Motor neuron (in vitro differentiated cells): Measurements from ENCODE around the gene PDP2. TPM values are rescaled to one million over a fixed set of nuclear protein-coding genes. Genes with fewer than 3 reads are reported as not detected.

ENCODE experiments used
- total RNA-seq, 8 experiments: library from RNA; unstranded; fragments of 300-600 nt; gene quantifications; 2 replicates each; pipeline versions ENCODE4 v1.2.3 to v1.2.4, GENCODE V29; 2022

The PDP2 gene
- total RNA-seq, 8 experiments from 2014 or later, result 4.3 to 19.0 (median 8.5) TPM

Other genes starting within 250 kb of the PDP2 start
- gene CMTM4, start 183.8 kb upstream of the PDP2 start, total RNA-seq, result 10 to 100 TPM in 6 of 8 experiments, 1 to 10 TPM in 2; 8.3 to 45.3 (median 12.3) TPM
- 100 to 1,000 TPM in 5 of 8 experiments, 10 to 100 TPM in 3; 71.9 to 174 (median 114) TPM for gene DYNC1LI2, start 128.9 kb upstream of the PDP2 start, total RNA-seq
- gene TERB1, start 78.9 kb upstream of the PDP2 start, total RNA-seq, result under 1 TPM in 2 of 8 experiments, not detected in 6; 0.05 to 0.09 TPM
- 10 to 100 TPM; 46.1 to 82.6 (median 51.5) TPM for gene NAE1, start 49.5 kb upstream of the PDP2 start, total RNA-seq
- 1 to 10 TPM in 1 of 8 experiments, under 1 TPM in 3, not detected in 4; 0.20 to 2.6 (median 0.42) TPM for gene CA7, start 36.1 kb upstream of the PDP2 start, total RNA-seq
- gene CDH16, start 38.4 kb downstream of the PDP2 start, total RNA-seq, result under 1 TPM in 4 of 8 experiments, not detected in 4; 0.04 to 0.24 (median 0.09) TPM
- 10 to 100 TPM in 1 of 8 experiments, 1 to 10 TPM in 4, under 1 TPM in 3; 0.60 to 33.2 (median 2.1) TPM for gene RRAD, start 45.0 kb downstream of the PDP2 start, total RNA-seq
- 100 to 1,000 TPM in 7 of 8 experiments, 10 to 100 TPM in 1; 95.4 to 159 (median 112) TPM for gene CIAO2B, start 53.9 kb downstream of the PDP2 start, total RNA-seq
- 10 to 100 TPM; 16.8 to 73.9 (median 32.2) TPM for gene CES2, start 55.0 kb downstream of the PDP2 start, total RNA-seq
- 1 to 10 TPM in 2 of 8 experiments, under 1 TPM in 6; 0.09 to 1.9 (median 0.53) TPM for gene CES3, start 80.8 kb downstream of the PDP2 start, total RNA-seq
- gene CES4A, start 108.1 kb downstream of the PDP2 start, total RNA-seq, result 10 to 100 TPM in 3 of 8 experiments, 1 to 10 TPM in 4, under 1 TPM in 1; 0.96 to 27.4 (median 7.1) TPM
- gene CBFB, start 148.6 kb downstream of the PDP2 start, total RNA-seq, result 10 to 100 TPM; 20.1 to 77.7 (median 33.0) TPM
- 10 to 100 TPM; 10.4 to 18.8 (median 14.9) TPM for gene PHAF1, start 229.4 kb downstream of the PDP2 start, total RNA-seq